OCI-LY1 (cell line): Measurements from ENCODE around the gene SELENOK.

ENCODE experiments used
- EZH2 ChIP-seq: fragments of 200-600 bp; sonication (generic), shearing (Covaris generic); IDR thresholded peaks from 2 replicates; pipeline ENCODE4 v1.8.0; 2017; ENCODE audit warnings: borderline replicate concordance, mixed run types, mild to moderate bottlenecking, antibody characterized with exemption, low read length, moderate library complexity, mixed read lengths
- TF ChIP-seq, protein P1 (sequence below): fragments of 200-600 bp; sonication (generic), shearing (Covaris generic); IDR thresholded peaks from 2 replicates; pipeline ENCODE4 v1.5.1; 2017; ENCODE audit warnings: mild to moderate bottlenecking, antibody characterized with exemption, low read length, moderate library complexity, mixed read lengths

DNA sequence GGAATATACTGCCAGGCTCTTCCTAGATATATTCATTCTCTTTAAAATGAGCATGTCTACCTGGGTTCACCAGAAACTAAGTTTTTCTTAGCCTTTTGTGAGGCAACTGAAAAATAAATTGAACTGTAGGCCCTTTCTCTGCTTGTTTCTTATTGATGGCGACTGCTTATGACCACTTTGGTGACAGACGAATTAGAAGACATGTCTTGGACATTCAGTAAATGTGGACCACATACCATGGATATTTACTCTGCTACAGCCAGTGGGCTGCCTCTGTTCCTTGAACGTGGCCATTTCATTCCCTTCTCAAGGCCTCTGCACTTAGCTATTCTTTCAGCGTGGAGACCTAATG lies 603 bp upstream of the SELENOK start:
- TF ChIP-seq EZH2 = no peak
- TF ChIP-seq, protein P1, sequence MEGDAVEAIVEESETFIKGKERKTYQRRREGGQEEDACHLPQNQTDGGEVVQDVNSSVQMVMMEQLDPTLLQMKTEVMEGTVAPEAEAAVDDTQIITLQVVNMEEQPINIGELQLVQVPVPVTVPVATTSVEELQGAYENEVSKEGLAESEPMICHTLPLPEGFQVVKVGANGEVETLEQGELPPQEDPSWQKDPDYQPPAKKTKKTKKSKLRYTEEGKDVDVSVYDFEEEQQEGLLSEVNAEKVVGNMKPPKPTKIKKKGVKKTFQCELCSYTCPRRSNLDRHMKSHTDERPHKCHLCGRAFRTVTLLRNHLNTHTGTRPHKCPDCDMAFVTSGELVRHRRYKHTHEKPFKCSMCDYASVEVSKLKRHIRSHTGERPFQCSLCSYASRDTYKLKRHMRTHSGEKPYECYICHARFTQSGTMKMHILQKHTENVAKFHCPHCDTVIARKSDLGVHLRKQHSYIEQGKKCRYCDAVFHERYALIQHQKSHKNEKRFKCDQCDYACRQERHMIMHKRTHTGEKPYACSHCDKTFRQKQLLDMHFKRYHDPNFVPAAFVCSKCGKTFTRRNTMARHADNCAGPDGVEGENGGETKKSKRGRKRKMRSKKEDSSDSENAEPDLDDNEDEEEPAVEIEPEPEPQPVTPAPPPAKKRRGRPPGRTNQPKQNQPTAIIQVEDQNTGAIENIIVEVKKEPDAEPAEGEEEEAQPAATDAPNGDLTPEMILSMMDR = no peak
